HEK293 (cell line): Measurements from ENCODE around the gene C2orf81.

Experiments used
- EGR2 ChIP-seq: fragments of 450-650 bp; formaldehyde crosslinking; IDR thresholded peaks from 2 replicates; pipeline ENCODE4 v1.5.1; 2016; ENCODE audit warnings: low read depth, missing biosample characterization, missing genetic modification characterization
- HOXC10 ChIP-seq: sonication (generic); formaldehyde crosslinking; IDR thresholded peaks from 2 replicates; pipeline ENCODE4 v1.8.1; 2023; ENCODE audit warnings: mild to moderate bottlenecking, missing genetic modification reagents
- HOXD13 ChIP-seq: sonication (generic); formaldehyde crosslinking; IDR thresholded peaks from 2 replicates; pipeline ENCODE4 v1.8.0; 2022; ENCODE audit warnings: missing genetic modification reagents, borderline replicate concordance
- IKZF3 ChIP-seq: fragments of 450-650 bp; IDR thresholded peaks from 2 replicates; pipeline ENCODE4 v1.5.0; 2018; ENCODE audit warnings: missing biosample characterization, mild to moderate bottlenecking, missing genetic modification characterization, moderate library complexity
- KLF9 ChIP-seq: fragments of 450-650 bp; formaldehyde crosslinking; IDR thresholded peaks from 2 replicates; pipeline ENCODE4 v1.5.1; 2016; ENCODE audit warnings: missing biosample characterization, missing genetic modification characterization, low read depth
- MEIS1 ChIP-seq: sonication (generic); formaldehyde crosslinking; IDR thresholded peaks from 2 replicates; pipeline ENCODE4 v1.8.1; 2022; ENCODE audit warnings: missing genetic modification reagents, mild to moderate bottlenecking, borderline replicate concordance
- MZF1 ChIP-seq: fragments of 450-650 bp; formaldehyde crosslinking; IDR thresholded peaks from 2 replicates; pipeline ENCODE4 v1.5.1; 2017; ENCODE audit warnings: missing biosample characterization, missing genetic modification characterization, borderline replicate concordance
- PATZ1 ChIP-seq: fragments of 450-650 bp; formaldehyde crosslinking; IDR thresholded peaks from 2 replicates; pipeline ENCODE4 v1.5.1; 2016; ENCODE audit warnings: missing biosample characterization, missing genetic modification characterization
- PRDM4 ChIP-seq: fragments of 450-650 bp; formaldehyde crosslinking; IDR thresholded peaks from 2 replicates; pipeline ENCODE4 v1.5.1; 2017; ENCODE audit warnings: missing biosample characterization, missing genetic modification characterization
- RBAK ChIP-seq: fragments of 450-650 bp; formaldehyde crosslinking; IDR thresholded peaks from 2 replicates; pipeline ENCODE4 v1.5.1; 2016; ENCODE audit warnings: missing biosample characterization, missing genetic modification characterization
- REPIN1 ChIP-seq: fragments of 450-650 bp; formaldehyde crosslinking; IDR thresholded peaks from 2 replicates; pipeline ENCODE4 v1.5.1; 2017; ENCODE audit warnings: missing biosample characterization, missing genetic modification characterization, low read depth
- SALL2 ChIP-seq: fragments of 450-650 bp; formaldehyde crosslinking; IDR thresholded peaks from 2 replicates; pipeline ENCODE4 v1.5.0; 2017; ENCODE audit warnings: missing biosample characterization, mild to moderate bottlenecking, missing genetic modification characterization, borderline replicate concordance
- WT1 ChIP-seq: fragments of 450-650 bp; formaldehyde crosslinking; IDR thresholded peaks from 2 replicates; pipeline ENCODE4 v1.5.1; 2016; ENCODE audit warnings: missing biosample characterization, missing genetic modification characterization
- ZBTB17 ChIP-seq: fragments of 450-650 bp; formaldehyde crosslinking; IDR thresholded peaks from 2 replicates; pipeline ENCODE4 v1.5.1; 2016; ENCODE audit warnings: missing biosample characterization, missing genetic modification characterization
- ZBTB20 ChIP-seq: fragments of 450-650 bp; formaldehyde crosslinking; IDR thresholded peaks from 2 replicates; pipeline ENCODE4 v1.5.1; 2016; ENCODE audit warnings: missing biosample characterization, missing genetic modification characterization
- ZBTB44 ChIP-seq: fragments of 450-650 bp; IDR thresholded peaks from 2 replicates; pipeline ENCODE4 v1.5.1; 2018; ENCODE audit warnings: missing biosample characterization, mild to moderate bottlenecking, missing genetic modification characterization
- ZNF140 ChIP-seq: fragments of 450-650 bp; formaldehyde crosslinking; IDR thresholded peaks from 2 replicates; pipeline ENCODE4 v1.5.1; 2016; ENCODE audit warnings: missing biosample characterization, missing genetic modification characterization
- ZNF148 ChIP-seq: fragments of 450-650 bp; formaldehyde crosslinking; IDR thresholded peaks from 2 replicates; pipeline ENCODE4 v1.5.0; 2017; ENCODE audit warnings: missing biosample characterization, missing genetic modification characterization, borderline replicate concordance
- ZNF223 ChIP-seq: fragments of 450-650 bp; formaldehyde crosslinking; IDR thresholded peaks from 2 replicates; pipeline ENCODE4 v1.5.1; 2016; ENCODE audit warnings: missing biosample characterization, missing genetic modification characterization
- ZNF366 ChIP-seq: fragments of 450-650 bp; formaldehyde crosslinking; conservative IDR thresholded peaks from 2 replicates; pipeline ENCODE4 v1.5.1; 2016; ENCODE audit warnings: missing biosample characterization, missing genetic modification characterization
- ZNF394 ChIP-seq: fragments of 450-650 bp; formaldehyde crosslinking; IDR thresholded peaks from 2 replicates; pipeline ENCODE4 v1.5.1; 2016; ENCODE audit warnings: missing biosample characterization, missing genetic modification characterization, mild to moderate bottlenecking, moderate library complexity, borderline replicate concordance
- ZNF404 ChIP-seq: fragments of 450-650 bp; formaldehyde crosslinking; IDR thresholded peaks from 2 replicates; pipeline ENCODE4 v1.5.1; 2017; ENCODE audit warnings: missing biosample characterization, missing genetic modification characterization
- ZNF555 ChIP-seq: fragments of 450-650 bp; formaldehyde crosslinking; conservative IDR thresholded peaks from 2 replicates; pipeline ENCODE4 v1.5.1; 2017; ENCODE audit warnings: missing biosample characterization, mild to moderate bottlenecking, missing genetic modification characterization, inconsistent platforms
- ZNF639 ChIP-seq: fragments of 450-650 bp; formaldehyde crosslinking; IDR thresholded peaks from 2 replicates; pipeline ENCODE4 v1.5.1; 2016; ENCODE audit warnings: missing biosample characterization, missing genetic modification characterization
- ZNF677 ChIP-seq: fragments of 450-650 bp; IDR thresholded peaks from 2 replicates; pipeline ENCODE4 v1.5.0; 2018; ENCODE audit warnings: missing biosample characterization, mild to moderate bottlenecking, missing genetic modification characterization, moderate library complexity
- ZNF843 ChIP-seq: fragments of 450-650 bp; formaldehyde crosslinking; IDR thresholded peaks from 2 replicates; pipeline ENCODE4 v1.5.1; 2016; ENCODE audit warnings: missing biosample characterization, missing genetic modification characterization
- ZSCAN23 ChIP-seq: fragments of 450-650 bp; formaldehyde crosslinking; IDR thresholded peaks from 2 replicates; pipeline ENCODE4 v1.5.1; 2016; ENCODE audit warnings: missing biosample characterization, missing genetic modification characterization
- ZSCAN5A ChIP-seq: fragments of 450-650 bp; formaldehyde crosslinking; IDR thresholded peaks from 2 replicates; pipeline ENCODE4 v1.5.1; 2016; ENCODE audit warnings: missing biosample characterization, missing genetic modification characterization

The C2orf81 gene

GRCh38 chr2:74454654-74455511, 33.5 kb upstream of the C2orf81 start, which contains the start of gene INO80B (continued):
- TF ChIP-seq ZBTB44 (tag by site-specific recombination): peak; percentile 56; the same call in 1 of the 2 replicates
- 0 out of 2 replicates have a peak, but pooled peaks have one; percentile 16 for TF ChIP-seq EGR2
- TF ChIP-seq ZNF366: no peak; the same call in 1 of the 2 replicates
- TF ChIP-seq MEIS1 (CRISPR knock-in tag): no peak
- peak; percentile 96 for TF ChIP-seq ZBTB17 (tag by site-specific recombination)
- TF ChIP-seq ZNF394: peak; percentile 88
- TF ChIP-seq HOXD13: no peak
- TF ChIP-seq ZNF140 (tag by site-specific recombination): no peak
- no peak for TF ChIP-seq PRDM4 (tag by site-specific recombination)
- no peak for TF ChIP-seq ZBTB20 (tag by site-specific recombination)
- no peak for TF ChIP-seq HOXC10
- no peak for TF ChIP-seq SALL2 (tag by site-specific recombination)
- TF ChIP-seq ZSCAN5A: peak; percentile 85
- no peak for TF ChIP-seq ZNF148 (tag by site-specific recombination)
- TF ChIP-seq IKZF3 (tag by site-specific recombination): no peak
- TF ChIP-seq KLF9 (tag by site-specific recombination): peak; percentile 99
- TF ChIP-seq PATZ1 (tag by site-specific recombination): peak; percentile 69
- peak; percentile 28; the same call in 1 of the 2 replicates for TF ChIP-seq WT1 (tag by site-specific recombination)
- TF ChIP-seq ZNF677 (tag by site-specific recombination): no peak
- TF ChIP-seq ZNF404: no peak
- TF ChIP-seq ZNF223 (tag by site-specific recombination): no peak
- 0 out of 2 replicates have a peak, but pooled peaks have one; percentile 23 for TF ChIP-seq ZSCAN23
- TF ChIP-seq ZNF639 (tag by site-specific recombination): peak; percentile 98
- TF ChIP-seq REPIN1 (tag by site-specific recombination): no peak
- no peak for TF ChIP-seq RBAK (tag by site-specific recombination)
- TF ChIP-seq MZF1 (tag by site-specific recombination): no peak
- no peak for TF ChIP-seq ZNF555 (tag by site-specific recombination)
- TF ChIP-seq ZNF843 (tag by site-specific recombination): peak; percentile 61; the same call in 1 of the 2 replicates
